ENCODE results near the gene VGF. TPM values are rescaled to one million over a fixed set of nuclear protein-coding genes. Genes with fewer than 3 reads are reported as not detected.

Gene VGF
- total RNA-seq, 1 experiment from 2014 or later = 0.14 TPM

- DNase-seq = no peak
- peak overlapping the region; percentile 64 for H3K4me3 Mint-ChIP-seq (ENCODE audit: low read depth, unreplicated experiment)
- TF ChIP-seq CTCF (IDR thresholded peaks at IDR 0.05; ENCODE audit: unreplicated experiment) = no peak
- H3K36me3 Mint-ChIP-seq (ENCODE audit: insufficient read depth, unreplicated experiment) = peaks cover 50% of the 10 kb centered on the region
- no peak overlapping the region for H3K27ac Mint-ChIP-seq (ENCODE audit: unreplicated experiment)
- CTCF ChIA-PET = interaction anchor here (0.7 kb wide), 1 partner anchor 970 kb away, joined by 3 read pairs; no protein-coding TSS in a partner anchor
- intact Hi-C loops (cut with micrococcal nuclease; ENCODE audit: unreplicated experiment) = no loop called here
- peaks cover 62% of the 10 kb centered on the region for H3K27me3 Mint-ChIP-seq (ENCODE audit: unreplicated experiment)
- peaks cover 41% of the 10 kb centered on the region for H3K4me1 Mint-ChIP-seq (ENCODE audit: low read depth, unreplicated experiment)
- no TSS peak for BruUV-seq (replicated peaks)
- H3K9me3 Mint-ChIP-seq (ENCODE audit: low read depth, unreplicated experiment) = no peaks in the 10 kb centered on the region
Observed at GRCh38 chr7:101165958-101166647, 734 bp upstream of the VGF start.

- H3K9me3 Mint-ChIP-seq (ENCODE audit: low read depth, unreplicated experiment) = no peaks in the 10 kb centered on the region
- H3K4me1 Mint-ChIP-seq (ENCODE audit: low read depth, unreplicated experiment) = peaks cover 35% of the 10 kb centered on the region
- H3K36me3 Mint-ChIP-seq (ENCODE audit: insufficient read depth, unreplicated experiment) = peaks cover 62% of the 10 kb centered on the region
- intact Hi-C loops (cut with micrococcal nuclease; ENCODE audit: unreplicated experiment) = no loop called here
- peak; percentile 45 for DNase-seq
- H3K4me3 Mint-ChIP-seq (ENCODE audit: low read depth, unreplicated experiment) = peak overlapping the region; percentile 70
- H3K27ac Mint-ChIP-seq (ENCODE audit: unreplicated experiment) = no peak overlapping the region
- no peak for TF ChIP-seq CTCF (IDR thresholded peaks at IDR 0.05; ENCODE audit: unreplicated experiment)
- no TSS peak for BruUV-seq (replicated peaks)
- peaks cover 43% of the 10 kb centered on the region for H3K27me3 Mint-ChIP-seq (ENCODE audit: unreplicated experiment)
- CTCF ChIA-PET = interaction anchor here (1.2 kb wide), 1 partner anchor 20 kb away, joined by 3 read pairs; no protein-coding TSS in a partner anchor
Observed at GRCh38 chr7:101164071-101164840, 1.1 kb downstream of the VGF start.

- intact Hi-C loops (cut with micrococcal nuclease; ENCODE audit: unreplicated experiment) = no loop called here
- peak; percentile 44 for DNase-seq
- CTCF ChIA-PET = interaction anchor here (1.2 kb wide), 1 partner anchor 19 kb away, joined by 3 read pairs; no protein-coding TSS in a partner anchor
- Mint-ChIP-seq H3K9me3 (ENCODE audit: low read depth, unreplicated experiment) (no peaks in the 10 kb centered on the region), H3K4me3 (ENCODE audit: low read depth, unreplicated experiment) (peak overlapping the region; percentile 70), H3K27me3 (ENCODE audit: unreplicated experiment) (peaks cover 36% of the 10 kb centered on the region), H3K4me1 (ENCODE audit: low read depth, unreplicated experiment) (peaks cover 28% of the 10 kb centered on the region), H3K27ac (ENCODE audit: unreplicated experiment) (no peak overlapping the region), H3K36me3 (ENCODE audit: insufficient read depth, unreplicated experiment) (peaks cover 58% of the 10 kb centered on the region)
- no TSS peak for BruUV-seq (replicated peaks)
- no peak for TF ChIP-seq CTCF (IDR thresholded peaks at IDR 0.05; ENCODE audit: unreplicated experiment)
Observed at GRCh38 chr7:101163279-101164070, 1.9 kb downstream of the VGF start.

- CTCF ChIA-PET = no interaction called here
- Mint-ChIP-seq H3K4me1 (ENCODE audit: low read depth, unreplicated experiment) (peaks cover 20% of the 10 kb centered on the region), H3K27ac (ENCODE audit: unreplicated experiment) (no peak overlapping the region), H3K9me3 (ENCODE audit: low read depth, unreplicated experiment) (no peaks in the 10 kb centered on the region), H3K27me3 (ENCODE audit: unreplicated experiment) (peaks cover 28% of the 10 kb centered on the region), H3K36me3 (ENCODE audit: insufficient read depth, unreplicated experiment) (peaks cover 55% of the 10 kb centered on the region), H3K4me3 (ENCODE audit: low read depth, unreplicated experiment) (peak overlapping the region; percentile 70)
- no TSS peak for BruUV-seq (replicated peaks)
- TF ChIP-seq CTCF (IDR thresholded peaks at IDR 0.05; ENCODE audit: unreplicated experiment) = no peak
- peak; percentile 55 for DNase-seq
- intact Hi-C loops (cut with micrococcal nuclease; ENCODE audit: unreplicated experiment) = no loop called here
Observed at GRCh38 chr7:101162551-101163278, 2.7 kb downstream of the VGF start.

Measured in Calu3 (cell line).